GM19438 (cell line): ENCODE measurements around the gene TBX18.

ENCODE experiments used
- ATAC-seq: cut with Tn5 transposase; IDR thresholded peaks from one replicate; pipeline ENCODE4 v1.9.1; 2021; ENCODE audit warnings: low read depth; ENCODE audit not compliant: unreplicated experiment

Gene TBX18

DNA sequence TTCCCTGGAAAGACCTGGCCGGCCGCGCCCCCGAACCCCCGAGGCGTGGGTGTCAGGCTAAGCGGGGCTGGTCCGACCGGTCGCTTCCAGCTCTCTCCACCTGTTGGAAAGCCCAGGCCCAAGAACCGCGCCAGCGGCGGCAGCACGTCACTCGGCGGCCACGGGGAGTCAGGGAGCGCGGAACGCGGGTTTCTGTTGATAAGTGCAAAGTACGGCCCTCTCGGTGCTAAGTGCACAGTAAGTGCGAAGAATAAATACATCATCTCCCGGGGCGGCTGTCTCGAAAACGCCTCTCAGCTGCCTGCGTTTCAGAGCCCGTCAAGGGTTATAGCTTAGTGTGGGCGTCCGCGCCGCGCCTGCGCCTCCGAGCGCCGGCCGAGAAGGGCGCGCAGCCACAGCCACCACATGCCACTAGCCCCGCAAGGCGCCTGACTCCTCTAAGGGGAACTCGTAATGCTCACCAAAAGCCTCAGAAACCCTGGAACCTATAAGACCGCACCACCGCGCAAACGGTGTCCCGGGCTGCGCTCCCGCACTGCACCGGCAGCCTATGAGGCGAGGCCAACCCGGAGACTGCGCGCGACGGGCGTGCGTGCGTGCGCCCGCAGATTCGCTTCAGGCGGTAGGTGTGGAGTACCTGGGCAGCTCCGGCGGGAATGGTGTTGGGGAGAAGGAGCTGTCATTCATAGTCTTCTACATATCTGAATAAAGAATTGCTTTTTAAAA, 9.2 kb upstream of the TBX18 start:
- no peak for ATAC-seq

DNA sequence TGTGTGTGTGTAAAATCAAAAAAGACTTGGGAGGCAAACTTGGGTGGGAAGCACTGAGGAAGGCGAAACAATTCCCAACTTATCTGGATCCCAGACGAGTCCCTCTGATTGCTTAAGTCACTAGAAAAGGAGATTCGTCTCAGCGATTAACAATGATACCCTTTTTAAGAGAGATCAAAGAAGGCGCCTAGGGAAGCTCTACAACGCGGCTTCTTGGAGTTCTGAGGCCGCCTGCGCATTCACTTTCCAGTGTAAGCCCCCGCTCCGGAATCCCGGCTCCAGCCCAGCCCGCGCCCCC, 8.7 kb upstream of the TBX18 start:
- ATAC-seq = no peak

DNA sequence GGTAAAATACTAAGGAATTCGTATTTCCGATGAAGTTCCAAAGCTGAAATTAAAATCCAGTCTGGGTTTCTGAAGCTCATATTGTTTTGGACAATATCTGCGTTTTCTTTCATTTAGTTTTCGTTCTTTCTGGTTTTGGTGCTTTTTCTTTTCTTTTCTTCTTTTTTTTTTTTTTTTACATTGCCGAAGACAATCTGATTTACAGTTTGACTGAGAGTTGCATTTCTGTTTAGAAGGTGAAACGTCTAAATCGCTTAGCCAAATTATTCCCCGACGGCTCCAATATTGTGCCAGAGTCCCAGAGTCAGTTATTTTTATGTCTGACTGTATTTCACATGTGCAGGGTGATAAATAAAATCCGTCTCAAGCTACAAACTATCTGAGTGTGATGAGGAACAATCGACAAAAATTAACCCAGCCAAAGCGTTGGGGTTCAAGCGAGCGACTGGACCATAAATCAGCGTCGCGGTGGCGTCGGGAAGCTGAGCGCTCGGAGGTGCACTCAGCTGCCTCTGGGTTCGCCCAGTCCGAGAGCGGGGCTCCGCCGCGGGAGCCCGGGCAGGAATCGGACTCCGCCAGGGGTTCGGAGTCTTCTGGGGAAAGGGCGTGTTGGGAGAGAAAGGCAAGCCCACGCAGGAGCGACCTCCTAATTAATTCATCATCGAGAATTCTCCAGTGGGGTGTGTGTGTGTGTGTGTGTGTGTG, 8.2 kb upstream of the TBX18 start:
- ATAC-seq = no peak

DNA sequence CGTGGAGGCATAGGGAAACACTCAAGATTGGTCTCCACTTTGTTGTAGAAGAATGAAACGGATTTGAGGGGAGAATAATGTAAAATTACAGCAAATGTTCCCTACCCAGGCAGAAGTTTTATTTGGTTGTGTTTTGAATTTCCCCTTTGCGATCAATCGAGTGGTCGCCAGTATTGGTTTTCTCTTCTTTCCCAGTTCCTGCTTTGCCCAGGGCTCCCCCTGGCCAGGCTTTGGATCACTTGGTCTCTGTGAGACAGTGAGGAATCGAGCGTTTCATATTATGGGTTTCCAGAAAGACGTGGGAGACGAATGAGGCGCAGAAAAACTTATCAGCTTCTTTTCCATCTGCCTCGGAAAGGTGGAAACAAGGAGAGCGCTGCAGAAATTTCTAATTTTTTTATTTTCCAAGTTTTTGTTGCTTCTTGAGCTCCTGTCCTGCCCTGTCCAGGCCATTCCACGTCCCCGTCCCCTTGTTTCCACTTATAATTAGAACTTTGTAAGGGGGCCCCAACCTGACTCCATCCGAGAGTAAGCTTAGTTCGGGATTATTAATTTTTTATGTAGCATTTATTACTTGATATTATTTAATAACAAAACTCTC, 7.5 kb upstream of the TBX18 start:
- ATAC-seq = no peak

DNA sequence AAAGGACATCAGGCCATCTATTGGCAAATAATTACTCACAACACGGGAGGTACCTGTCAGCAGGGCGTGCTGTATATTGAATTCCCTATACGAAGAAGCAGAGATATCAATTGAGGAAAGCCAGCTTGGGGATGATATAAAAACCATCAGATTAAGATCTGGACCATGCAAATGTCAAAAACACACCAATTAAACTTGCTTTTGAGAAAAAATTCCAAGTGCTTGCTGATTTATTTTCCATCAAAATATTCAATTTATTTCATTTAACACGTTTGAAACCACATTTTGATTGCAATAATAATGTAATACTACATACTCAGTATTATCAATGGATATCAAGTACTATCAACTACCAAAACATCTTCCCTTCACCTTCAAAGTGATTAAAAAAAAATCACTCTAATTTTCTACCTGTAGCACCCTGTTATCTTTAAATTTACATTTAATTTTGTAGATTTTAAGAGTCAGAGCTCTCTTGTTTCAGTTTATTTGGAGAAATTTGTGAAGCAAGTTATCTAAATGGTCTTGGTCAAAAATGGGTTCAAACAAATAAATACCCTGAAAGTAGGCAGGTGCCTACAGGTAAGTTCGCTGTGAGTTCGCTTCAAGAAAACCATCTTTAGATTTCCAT, 6.8 kb upstream of the TBX18 start:
- ATAC-seq = no peak

DNA sequence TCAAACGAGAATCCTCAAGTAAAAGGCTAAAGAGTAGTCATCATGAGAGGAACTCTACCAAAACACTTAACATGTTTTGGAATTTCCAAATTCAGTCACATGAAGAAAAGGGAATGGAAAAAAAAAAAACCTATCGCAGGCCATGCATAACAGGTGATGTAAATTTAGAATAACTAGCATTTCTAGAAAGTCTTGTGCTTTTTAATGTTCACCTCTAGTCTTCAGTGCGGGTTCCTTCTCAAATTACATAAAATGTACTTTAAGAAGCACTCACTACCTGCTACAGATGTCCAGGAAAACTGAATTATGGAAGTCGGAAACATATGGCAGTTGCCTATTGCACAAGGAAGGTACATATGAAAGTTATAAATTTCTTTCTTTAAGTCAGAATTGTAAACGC, 6.1 kb upstream of the TBX18 start:
- no peak for ATAC-seq

DNA sequence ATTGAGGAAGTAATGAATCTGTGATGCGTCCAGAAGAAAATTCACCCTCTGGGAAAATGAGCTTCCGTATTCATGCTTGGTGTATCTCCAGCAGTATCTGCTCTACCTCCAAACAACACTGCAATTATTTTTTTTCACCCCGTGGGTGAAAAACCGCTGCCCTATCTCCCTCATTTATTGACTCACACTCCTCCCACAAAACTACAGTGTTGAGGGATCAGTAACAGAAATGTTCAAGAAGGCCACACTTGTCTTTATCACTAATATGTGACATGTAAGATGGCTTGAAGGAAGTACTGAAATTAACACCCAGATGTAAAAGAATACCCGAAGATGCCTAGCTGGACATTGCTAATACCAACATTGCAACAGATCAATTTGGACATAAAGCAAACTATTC, 4.9 kb upstream of the TBX18 start:
- ATAC-seq = no peak

DNA sequence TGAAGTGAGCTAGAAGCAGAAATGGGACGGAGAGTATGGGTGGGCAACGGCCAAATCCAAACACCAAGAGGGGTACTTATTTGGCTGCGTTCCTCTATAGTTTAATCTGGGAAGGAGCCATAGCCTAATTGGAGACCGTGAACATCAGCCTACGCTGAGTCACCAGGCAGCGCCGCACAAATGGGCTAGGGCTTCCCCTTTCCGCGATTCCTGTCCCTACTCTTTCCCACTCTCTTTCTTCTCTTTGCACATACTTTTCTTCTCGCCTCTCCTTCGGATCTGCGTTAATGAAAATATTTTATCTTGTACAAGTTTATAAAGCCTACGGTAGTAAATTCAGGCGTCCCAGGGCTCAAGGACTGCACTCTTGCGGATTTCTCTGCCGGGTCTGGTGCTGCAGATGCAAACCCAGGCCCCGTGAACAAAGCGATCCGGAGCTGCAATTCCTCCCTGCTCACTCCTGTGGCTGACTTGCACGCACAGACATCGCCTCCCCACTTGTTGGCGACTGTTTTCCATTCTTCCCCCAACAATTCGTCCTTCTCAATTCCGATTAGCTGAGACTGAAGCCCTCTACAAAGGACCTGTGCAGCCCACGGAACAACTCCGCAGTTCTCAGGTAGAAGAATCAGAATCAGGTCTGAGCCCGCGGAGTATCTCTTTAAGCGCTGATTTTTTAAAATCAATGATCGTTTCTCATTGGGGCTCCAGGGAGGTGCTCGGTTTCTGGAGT, 4.2 kb upstream of the TBX18 start:
- no peak for ATAC-seq

DNA sequence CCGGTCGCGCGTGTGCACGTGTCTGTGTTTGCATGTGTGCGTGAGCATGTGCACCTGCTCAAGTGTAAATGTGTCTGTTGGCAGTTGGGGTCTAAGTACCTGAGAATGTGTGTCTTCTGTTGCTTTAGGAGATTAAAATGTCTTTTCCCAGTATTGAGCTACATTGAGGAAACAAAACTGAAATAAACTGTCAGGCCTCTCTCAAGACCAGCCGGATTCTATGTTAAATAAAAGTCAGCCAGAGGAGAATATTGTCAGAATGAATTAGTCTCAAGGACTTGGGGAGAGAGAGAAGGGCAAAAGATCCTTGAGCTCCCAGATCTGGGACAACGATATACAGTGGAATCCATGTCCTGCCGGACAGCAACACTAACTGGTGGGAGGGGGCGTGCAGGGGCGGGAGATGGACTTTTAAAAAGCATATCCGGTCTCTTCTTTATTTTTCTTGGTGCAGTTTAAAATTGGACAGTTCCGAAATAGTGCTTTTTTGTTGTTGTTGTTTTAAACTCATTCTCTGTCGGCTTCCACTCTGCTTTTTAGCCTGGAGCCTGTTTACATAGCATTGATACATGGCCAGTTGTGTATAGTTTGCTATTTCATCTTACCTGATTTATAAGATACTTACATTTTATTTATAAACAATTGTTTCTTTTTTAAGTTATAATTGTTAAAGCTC, 3.3 kb upstream of the TBX18 start:
- ATAC-seq = no peak

DNA sequence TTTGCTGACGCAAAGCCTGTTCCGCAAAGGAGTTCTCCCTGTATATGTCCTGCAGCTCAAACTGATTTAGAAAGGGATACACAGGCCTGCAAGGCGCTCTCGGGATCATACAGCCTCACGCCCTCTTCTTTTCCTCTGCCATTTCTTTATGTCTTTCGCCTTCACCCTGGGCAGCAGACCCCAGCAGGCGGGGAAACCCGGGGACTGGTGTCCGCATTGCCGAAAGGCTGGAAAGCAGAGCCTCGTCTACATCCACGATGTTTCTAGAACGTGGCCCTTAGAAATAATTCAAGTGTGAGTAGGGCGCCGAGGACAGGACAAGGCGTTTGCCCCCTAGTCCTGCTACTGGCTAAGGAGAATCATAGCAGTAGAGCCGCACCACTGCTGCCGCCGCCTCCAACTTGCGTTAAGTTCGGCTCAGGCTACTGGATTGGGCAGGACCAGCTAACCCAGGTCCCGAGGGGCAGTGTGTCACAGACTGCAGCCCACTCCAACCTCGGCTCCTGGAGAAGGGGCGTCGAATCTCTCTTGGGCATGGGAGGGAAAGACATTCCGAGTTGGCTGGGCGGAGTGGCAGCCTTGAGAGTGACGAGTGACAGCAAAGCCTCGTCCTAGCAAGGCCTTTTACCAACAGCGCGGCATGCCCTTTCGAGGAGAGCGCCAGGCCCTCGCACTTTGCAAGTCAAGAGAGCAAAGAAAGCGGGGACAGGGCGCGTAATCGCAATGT, 2.6 kb upstream of the TBX18 start:
- no peak for ATAC-seq

DNA sequence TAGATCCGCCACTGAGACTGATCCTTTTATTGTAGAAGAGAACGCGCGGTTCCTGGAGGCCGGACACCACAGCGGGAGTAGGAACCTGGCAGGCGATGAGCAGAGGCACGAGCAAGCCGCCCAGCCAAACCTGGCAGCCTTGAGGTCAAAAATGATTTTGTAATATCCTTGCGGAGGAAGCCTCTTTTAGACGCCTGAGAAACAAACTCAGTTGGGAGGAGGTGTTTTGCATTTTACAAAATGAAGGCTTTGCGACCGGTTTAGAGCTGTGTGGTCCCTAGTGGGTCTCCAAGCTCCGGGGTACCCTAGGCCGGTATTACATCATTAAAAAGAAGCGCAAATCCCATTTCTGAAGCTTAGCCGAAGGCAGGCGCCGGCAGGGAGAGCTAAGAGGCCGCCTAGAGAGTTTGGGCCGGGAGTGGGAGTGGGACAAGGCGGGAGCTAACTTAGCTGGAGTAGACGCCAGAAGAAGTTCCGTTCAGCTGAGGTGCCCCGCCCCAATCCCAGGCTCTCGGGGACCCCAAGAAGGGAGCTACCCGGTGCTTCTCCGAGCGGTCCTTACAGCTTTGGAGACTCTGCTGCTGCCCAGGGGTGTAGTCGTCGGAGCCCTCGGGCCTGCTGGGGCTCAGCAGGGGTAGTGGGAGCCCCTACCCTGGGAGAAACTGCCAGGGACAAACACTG, 1.9 kb upstream of the TBX18 start:
- ATAC-seq = no peak

DNA sequence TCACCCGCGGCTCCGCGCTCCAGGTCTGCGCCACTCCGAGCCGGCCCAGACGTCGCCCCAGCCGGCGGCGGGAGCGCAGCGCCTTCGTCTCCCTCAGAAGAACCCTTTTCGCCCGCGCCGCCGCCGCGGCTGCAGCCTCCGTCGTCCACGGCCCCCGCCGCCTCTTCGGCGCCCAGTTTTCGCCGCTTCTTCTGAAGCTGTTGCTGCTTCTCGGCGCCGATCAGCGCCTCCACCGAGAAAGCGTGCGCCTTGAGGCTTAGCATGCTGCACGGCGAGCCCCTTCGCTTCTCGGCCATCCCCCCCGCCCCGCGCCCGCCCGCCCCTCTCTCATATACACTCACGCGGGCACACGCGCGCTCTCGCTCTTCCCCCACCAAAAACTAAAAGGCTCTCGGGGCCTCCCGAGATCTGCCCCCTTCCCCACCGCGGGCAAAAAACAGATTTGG, 489 bp downstream of the TBX18 start:
- no peak for ATAC-seq

DNA sequence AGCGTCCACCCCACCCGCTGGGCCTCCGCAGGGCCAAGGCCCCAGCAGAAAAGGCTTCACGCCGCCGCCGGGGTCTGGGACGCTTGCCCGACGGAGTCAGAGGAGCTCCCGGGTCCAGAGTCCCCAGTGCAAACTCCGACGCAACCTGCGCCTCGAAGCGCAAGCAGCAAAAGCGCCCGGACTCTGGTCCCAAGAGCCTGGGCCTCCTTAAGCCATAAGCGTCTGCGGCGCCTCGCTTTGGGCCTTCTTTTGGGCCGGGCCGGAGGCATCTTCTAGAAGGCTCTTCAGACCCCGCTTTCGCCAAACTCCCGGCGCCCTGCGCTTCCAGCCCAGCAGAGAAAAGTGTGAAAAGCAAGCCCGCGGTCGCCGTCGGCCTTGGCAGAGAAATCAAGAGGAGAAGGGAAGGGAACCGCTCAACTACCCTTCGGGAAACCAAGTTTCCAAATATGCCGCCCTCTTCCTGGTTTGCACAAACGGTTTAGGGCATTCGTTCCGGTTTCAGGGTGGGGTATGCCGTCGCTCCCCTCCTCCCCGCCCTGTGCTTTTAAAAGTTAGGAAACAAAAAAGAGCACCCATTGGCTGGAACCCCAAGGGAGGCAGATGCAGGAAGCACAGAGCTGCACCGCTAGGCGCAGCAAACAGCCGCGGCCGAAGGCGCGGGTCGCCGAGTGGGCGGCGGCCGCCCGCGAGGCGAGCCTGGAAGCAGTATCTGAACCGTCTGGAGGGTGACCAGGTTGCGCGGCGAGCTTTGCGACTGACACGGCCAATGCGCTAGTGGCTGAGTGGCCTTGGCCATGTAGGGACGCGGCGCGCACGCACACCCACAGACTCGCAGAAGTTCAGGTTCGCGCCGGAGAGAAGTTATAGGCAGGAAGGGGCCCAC, 1.2 kb downstream of the TBX18 start:
- ATAC-seq = no peak

DNA sequence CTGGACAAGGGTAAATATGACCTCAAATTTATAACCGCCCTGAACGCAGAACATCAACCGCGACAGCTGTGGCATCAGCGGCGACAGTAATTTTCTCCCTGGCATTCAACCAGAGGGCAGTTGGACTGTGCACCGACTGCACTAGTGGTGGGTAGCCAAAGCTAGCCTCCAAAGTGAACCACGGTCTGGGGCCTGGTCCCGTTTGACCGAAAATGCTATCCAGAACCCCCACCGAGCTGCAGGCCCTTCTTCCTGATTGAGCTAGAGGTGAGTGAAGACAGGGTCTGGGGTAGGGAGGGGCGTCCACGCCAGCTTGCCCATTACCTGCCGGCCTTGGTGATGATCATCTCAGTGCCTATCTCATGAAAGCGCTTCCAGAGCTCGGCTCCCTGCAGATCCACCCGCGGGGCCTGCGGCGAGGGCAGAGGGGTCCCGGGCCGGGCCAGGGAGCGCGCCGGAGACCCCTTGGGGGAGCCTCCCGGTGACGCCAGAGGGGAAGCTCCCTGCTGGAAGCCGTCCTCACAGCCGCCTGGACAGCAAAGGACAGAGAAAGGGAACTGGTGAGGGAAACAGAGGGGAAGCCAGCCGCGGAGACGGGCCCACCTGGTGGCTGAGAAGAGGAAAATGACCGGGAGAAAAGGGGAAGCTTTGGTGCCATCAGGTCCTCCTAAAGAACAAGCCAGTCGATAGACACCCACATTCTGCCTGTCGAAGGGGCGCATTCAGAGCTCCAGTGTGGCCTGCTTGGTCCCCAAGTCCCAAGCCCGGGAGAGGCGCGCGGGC, 2.0 kb downstream of the TBX18 start:
- ATAC-seq = no peak

DNA sequence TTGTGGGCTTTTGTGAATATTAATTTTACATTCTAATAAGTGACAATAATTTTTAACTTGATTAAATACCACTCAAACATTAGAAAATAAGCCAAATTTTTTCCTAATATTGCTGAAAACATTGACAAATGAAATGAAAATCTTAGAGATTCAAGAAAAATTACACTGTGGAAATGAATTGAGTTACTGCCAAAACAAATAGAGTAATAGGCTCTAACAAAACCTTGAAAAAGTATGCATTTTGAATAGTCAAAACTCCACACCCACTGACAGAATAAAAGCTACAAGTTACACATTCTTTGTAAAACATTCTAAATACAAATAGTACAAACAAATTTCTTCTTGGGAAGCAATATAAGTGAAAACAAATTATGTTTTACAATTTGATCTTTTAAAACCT, 5.9 kb downstream of the TBX18 start:
- no peak for ATAC-seq

DNA sequence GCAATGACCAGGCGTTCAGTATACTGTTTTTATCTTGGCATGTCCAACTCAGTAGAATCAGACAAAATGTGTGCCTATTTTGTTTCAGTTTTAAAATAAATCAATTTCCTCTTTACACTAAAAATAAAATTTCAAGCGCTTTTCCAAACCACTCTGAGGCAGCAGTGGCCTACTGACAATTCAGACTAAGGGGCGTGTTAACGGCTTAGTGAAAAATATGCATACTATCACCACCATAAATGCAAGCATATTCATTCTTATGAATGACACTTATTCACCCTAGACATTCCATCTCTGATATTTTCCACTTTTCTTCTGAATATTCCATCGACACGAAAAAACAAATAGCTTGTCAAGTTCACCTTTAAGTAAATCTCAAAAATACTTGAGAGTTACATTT, 7.5 kb downstream of the TBX18 start:
- ATAC-seq = no peak

DNA sequence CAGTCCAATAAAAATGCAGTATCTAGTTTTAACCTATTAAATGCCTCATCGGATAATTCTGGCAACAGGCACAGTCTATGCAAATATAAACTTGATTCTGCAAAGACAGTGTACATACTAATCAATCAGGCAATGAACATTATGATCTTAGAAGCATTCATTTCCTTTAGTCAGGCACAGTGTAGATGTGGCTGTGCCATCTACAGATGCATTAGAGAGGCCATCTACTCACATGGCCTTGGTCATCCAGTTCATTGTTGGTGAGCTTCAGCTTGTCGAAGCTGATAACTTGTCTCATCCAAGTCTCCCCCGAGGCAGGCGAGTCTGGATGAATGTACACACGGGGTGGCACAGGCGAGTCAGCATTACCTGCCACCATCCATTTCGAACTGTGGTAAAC, 7.9 kb downstream of the TBX18 start:
- ATAC-seq = no peak

DNA sequence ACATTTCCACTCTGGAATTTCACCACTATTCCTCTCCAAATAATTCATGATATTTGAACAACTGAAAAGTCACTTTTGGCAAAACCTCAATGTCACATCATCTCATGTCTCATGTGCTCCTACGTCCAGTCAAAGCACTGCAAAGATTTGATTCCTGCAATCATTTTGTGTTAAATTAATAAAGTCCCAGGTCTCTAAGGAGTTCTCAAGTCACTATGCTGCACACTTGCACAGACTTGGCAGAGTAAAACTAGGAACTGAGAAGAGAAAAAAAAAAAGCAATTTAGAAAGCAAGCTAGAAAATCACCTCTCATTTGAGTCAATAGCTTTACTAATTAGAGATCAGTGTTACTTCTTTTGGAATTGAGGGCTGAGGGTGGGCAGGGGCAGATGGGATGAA, 11.2 kb downstream of the TBX18 start:
- ATAC-seq = no peak
